Mesenchymal stem cell (in vitro differentiated cells and primary cell): ENCODE measurements around the gene RTN4RL2.

ENCODE experiments used
- DNase-seq: peaks from one replicate; pipeline ENCODE4 v3.0.0-alpha.2; 2013
- H2AFZ ChIP-seq: one replicate; pipeline ENCODE4 v1.6.1; 2013; ENCODE audit warnings: low read depth, mild to moderate bottlenecking, control low read depth, inconsistent platforms, low read length, moderate library complexity
- H2AK5ac ChIP-seq: 2 replicates; pipeline ENCODE4 v1.6.1; 2013; ENCODE audit warnings: low read length, moderate library complexity, mild to moderate bottlenecking, inconsistent platforms; ENCODE audit not compliant: severe bottlenecking
- H2BK120ac ChIP-seq: one replicate; pipeline ENCODE4 v1.6.1; 2013; ENCODE audit warnings: low read depth, mild to moderate bottlenecking, inconsistent platforms, low read length, moderate library complexity
- H2BK12ac ChIP-seq, 2 experiments: one replicate each; pipeline ENCODE4 v1.6.1; 2013; ENCODE audit warnings: inconsistent platforms in 2 of 2, low read length in 2 of 2, mild to moderate bottlenecking in 2 of 2, moderate library complexity in 2 of 2, control low read depth in 1 of 2
- H2BK15ac ChIP-seq: one replicate; pipeline ENCODE4 v1.6.1; 2013; ENCODE audit warnings: mild to moderate bottlenecking, low read depth, inconsistent platforms; ENCODE audit not compliant: poor library complexity, severe bottlenecking
- H2BK5ac ChIP-seq: 2 replicates; pipeline ENCODE4 v1.6.1; 2013; ENCODE audit warnings: low read depth, mild to moderate bottlenecking, low read length, control low read depth, inconsistent platforms; ENCODE audit not compliant: poor library complexity, severe bottlenecking
- H3K14ac ChIP-seq, 2 experiments: one replicate each; pipeline ENCODE4 v1.6.1; 2013; ENCODE audit warnings: inconsistent platforms in 2 of 2, low read length in 2 of 2, control low read depth in 1 of 2, mild to moderate bottlenecking in 1 of 2, moderate library complexity in 1 of 2
- H3K18ac ChIP-seq, 2 experiments: one replicate each; pipeline ENCODE4 v1.6.1; 2013; ENCODE audit warnings: inconsistent platforms in 2 of 2, low read length in 2 of 2, control low read depth in 1 of 2, low read depth in 1 of 2, mild to moderate bottlenecking in 1 of 2
- H3K23ac ChIP-seq, 2 experiments: one replicate each; pipeline ENCODE4 v1.6.1; 2013; ENCODE audit warnings: inconsistent platforms in 2 of 2, low read length in 2 of 2, mild to moderate bottlenecking in 2 of 2, moderate library complexity in 2 of 2, control low read depth in 1 of 2
- H3K27ac ChIP-seq: 2 replicates; pipeline ENCODE4 v1.5.1; 2013; ENCODE audit warnings: mild to moderate bottlenecking, moderate library complexity, low read length, control low read depth, inconsistent platforms; ENCODE audit not compliant: poor library complexity, severe bottlenecking
- H3K27me3 ChIP-seq, 2 experiments: 2 replicates each; pipeline versions ENCODE4 v1.6.1 to v1.7.0; 2013; ENCODE audit warnings: low read length in 2 of 2, mild to moderate bottlenecking in 2 of 2, moderate library complexity in 2 of 2, control low read depth in 1 of 2, inconsistent platforms in 1 of 2; ENCODE audit not compliant: control insufficient read depth in 1 of 2, insufficient read depth in 1 of 2
- H3K36me3 ChIP-seq, 2 experiments: 2 replicates each; pipeline versions ENCODE4 v1.6.1 to v1.7.0; 2013; ENCODE audit warnings: low read length in 2 of 2, control low read depth in 1 of 2, inconsistent platforms in 1 of 2, low read depth in 1 of 2, mild to moderate bottlenecking in 1 of 2; ENCODE audit not compliant: insufficient read depth in 2 of 2, control insufficient read depth in 1 of 2
- H3K4ac ChIP-seq, 2 experiments: one replicate each; pipeline ENCODE4 v1.6.1; 2013; ENCODE audit warnings: inconsistent platforms in 2 of 2, low read length in 2 of 2, mild to moderate bottlenecking in 2 of 2, moderate library complexity in 2 of 2, control low read depth in 1 of 2, low read depth in 1 of 2
- H3K4me1 ChIP-seq: 2 replicates; pipeline ENCODE4 v1.6.1; 2013; ENCODE audit warnings: low read depth, low read length, control low read depth; ENCODE audit not compliant: control insufficient read depth, insufficient read depth
- H3K4me2 ChIP-seq: 2 replicates; pipeline ENCODE4 v1.6.1; 2013; ENCODE audit warnings: low read length, mild to moderate bottlenecking, inconsistent platforms; ENCODE audit not compliant: poor library complexity, severe bottlenecking
- H3K4me3 ChIP-seq, 2 experiments: 2 replicates each; pipeline versions ENCODE4 v1.5.1 to v1.7.0; 2013; ENCODE audit warnings: low read length in 2 of 2, mild to moderate bottlenecking in 2 of 2, control low read depth in 1 of 2, low read depth in 1 of 2; ENCODE audit not compliant: insufficient read depth in 1 of 2
- H3K79me1 ChIP-seq: replicated peaks from 2 replicates; pipeline ENCODE4 v1.6.1; 2013; ENCODE audit warnings: mild to moderate bottlenecking, control low read depth, low read length, inconsistent platforms; ENCODE audit not compliant: poor library complexity, severe bottlenecking
- H3K9ac ChIP-seq: 2 replicates; pipeline ENCODE4 v1.7.0; 2013; ENCODE audit warnings: mild to moderate bottlenecking, low read length, moderate library complexity
- H3K9me3 ChIP-seq: 2 replicates; pipeline ENCODE4 v1.7.0; 2013; ENCODE audit warnings: mild to moderate bottlenecking, low read length; ENCODE audit not compliant: control insufficient read depth
- H4K8ac ChIP-seq: one replicate; pipeline ENCODE4 v1.6.1; 2013; ENCODE audit warnings: inconsistent platforms, mild to moderate bottlenecking, low read length, moderate library complexity
- H4K91ac ChIP-seq: one replicate; pipeline ENCODE4 v1.6.1; 2013; ENCODE audit warnings: mild to moderate bottlenecking, low read length, inconsistent platforms
- WGBS: methylation state at CpG from one replicate; pipeline ENCODE4 v1.1.7; 2013; ENCODE audit warnings: mixed read lengths; 5-methylcytosine and 5-hydroxymethylcytosine counted together

The RTN4RL2 gene

GRCh38 chr11:57508341-57509170 lies 48.2 kb downstream of the RTN4RL2 start:
- WGBS: 93% methylated on average over 7 of the region's 7 CpGs
- no peaks in the 10 kb centered on the region for H3K79me1 ChIP-seq
- no peak overlapping the region for H3K4me2 ChIP-seq
- H3K27ac ChIP-seq: no peak overlapping the region
- no peak overlapping the region for H3K4me3 ChIP-seq
- H4K8ac ChIP-seq: no peak overlapping the region
- no peak overlapping the region for H3K9ac ChIP-seq
- DNase-seq: no peak
- no peak overlapping the region for H3K4ac ChIP-seq
- H3K23ac ChIP-seq: no peak overlapping the region
- H3K18ac ChIP-seq: no peak overlapping the region
- H2BK15ac ChIP-seq: no peak overlapping the region
- H3K36me3 ChIP-seq: peaks cover 0 to 10% of the 10 kb centered on the region in 2 experiments
- H2BK12ac ChIP-seq: no peak overlapping the region
- no peak overlapping the region for H2AK5ac ChIP-seq
- no peak overlapping the region for H2AFZ ChIP-seq
- H3K14ac ChIP-seq: no peak overlapping the region
- H3K9me3 ChIP-seq: no peaks in the 10 kb centered on the region
- H2BK120ac ChIP-seq: no peak overlapping the region
- no peaks in the 10 kb centered on the region for H3K27me3 ChIP-seq
- no peak overlapping the region for H4K91ac ChIP-seq
- H2BK5ac ChIP-seq: no peak overlapping the region
- no peaks in the 10 kb centered on the region for H3K4me1 ChIP-seq

DNA sequence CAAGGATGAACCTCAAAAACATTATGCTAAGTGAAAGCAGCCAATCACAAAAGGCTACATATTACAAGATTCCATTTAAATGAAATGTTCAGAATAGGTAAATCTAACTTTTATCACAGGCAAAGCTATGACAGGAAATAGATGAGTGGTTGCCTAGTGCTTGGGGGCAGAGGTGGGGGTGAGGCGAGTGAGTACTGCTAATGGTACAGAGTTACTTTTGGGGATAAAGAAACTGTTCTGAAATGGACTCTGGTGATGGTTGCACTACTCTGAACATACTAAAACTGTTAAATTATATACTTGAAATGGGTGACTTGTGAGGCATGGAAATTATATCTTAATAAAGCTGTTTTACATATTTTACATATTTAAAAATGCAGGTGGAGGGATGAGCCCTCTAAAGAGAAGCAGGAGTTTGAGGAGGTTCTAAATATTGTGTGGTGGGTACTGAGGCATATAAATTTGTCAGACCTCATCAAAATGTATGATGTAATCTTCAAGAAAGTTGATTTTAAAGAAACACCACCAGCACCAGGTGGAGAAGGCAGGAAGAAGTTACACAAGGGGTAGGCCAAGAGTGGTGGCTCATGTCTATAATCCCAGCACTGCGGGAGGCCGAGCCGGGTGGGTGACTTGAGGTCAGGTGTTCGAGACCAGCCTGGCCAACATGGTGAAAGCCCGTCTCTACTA lies 51.6 kb downstream of the RTN4RL2 start:
- H3K4ac ChIP-seq: no peak overlapping the region
- DNase-seq: no peak
- no peak overlapping the region for H4K8ac ChIP-seq
- H3K27ac ChIP-seq: no peak overlapping the region
- peaks cover 14% of the 10 kb centered on the region for H3K4me1 ChIP-seq
- WGBS: 93% methylated on average over 6 of the region's 6 CpGs
- H2BK120ac ChIP-seq: no peak overlapping the region
- H3K14ac ChIP-seq: no peak overlapping the region
- H3K9ac ChIP-seq: no peak overlapping the region
- H3K4me3 ChIP-seq: no peak overlapping the region
- no peak overlapping the region for H3K4me2 ChIP-seq
- H3K9me3 ChIP-seq: no peaks in the 10 kb centered on the region
- no peak overlapping the region for H3K23ac ChIP-seq
- H2AK5ac ChIP-seq: no peak overlapping the region
- no peaks in the 10 kb centered on the region for H3K27me3 ChIP-seq
- H2BK5ac ChIP-seq: no peak overlapping the region
- no peak overlapping the region for H2BK12ac ChIP-seq
- H3K36me3 ChIP-seq: no peaks in the 10 kb centered on the region
- H3K18ac ChIP-seq: no peak overlapping the region
- H3K79me1 ChIP-seq: no peaks in the 10 kb centered on the region
- H4K91ac ChIP-seq: no peak overlapping the region
- no peak overlapping the region for H2AFZ ChIP-seq
- no peak overlapping the region for H2BK15ac ChIP-seq

DNA sequence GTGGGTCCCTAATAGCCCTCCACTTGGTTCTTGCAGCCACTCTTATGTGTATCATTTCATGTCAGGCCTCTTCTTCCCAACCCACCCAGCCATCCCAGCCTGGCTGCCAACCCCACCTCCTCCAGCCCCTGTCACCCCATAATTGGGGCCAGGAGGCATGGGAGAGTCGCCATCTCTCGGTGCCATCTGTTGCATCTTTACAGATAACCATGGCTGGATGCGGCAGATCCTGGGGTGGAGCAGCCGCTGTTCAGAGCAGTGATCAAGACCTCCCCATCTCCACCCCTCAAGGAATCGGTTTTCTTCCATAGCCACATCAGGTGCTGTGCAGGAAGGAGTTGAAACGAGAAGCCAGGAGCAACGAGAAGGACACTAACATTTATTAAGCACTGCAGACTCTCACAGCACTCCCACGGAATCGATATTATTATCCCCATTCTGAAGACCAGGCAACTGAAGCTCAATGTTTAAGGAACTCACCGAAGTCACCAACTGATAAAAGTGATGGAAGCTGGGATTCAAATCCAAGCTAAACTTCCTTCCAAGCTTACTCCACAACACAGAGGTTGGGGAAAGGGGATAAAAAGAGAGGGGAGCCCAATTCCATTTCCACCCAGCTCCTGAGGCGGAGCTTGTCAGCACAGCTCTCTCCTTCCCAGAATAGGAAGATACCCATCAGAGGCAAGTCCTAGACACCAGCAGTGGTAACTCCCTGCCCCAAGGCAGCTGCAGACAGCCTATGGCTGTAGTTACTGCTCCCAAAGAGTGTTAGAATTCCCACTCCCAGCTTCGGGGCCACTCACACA lies 52.5 kb downstream of the RTN4RL2 start:
- Histone ChIP-seq H3K4me1 (peaks cover 14% of the 10 kb centered on the region), H3K36me3 (no peaks in the 10 kb centered on the region), H3K4ac (no peak overlapping the region), H3K4me2 (no peak overlapping the region), H2AK5ac (no peak overlapping the region), H4K8ac (no peak overlapping the region), H3K27me3 (no peaks in the 10 kb centered on the region), H2BK15ac (no peak overlapping the region), H2BK5ac (no peak overlapping the region), H3K27ac (no peak overlapping the region), H2BK120ac (no peak overlapping the region), H4K91ac (no peak overlapping the region), H3K79me1 (no peaks in the 10 kb centered on the region), H2BK12ac (no peak overlapping the region), H3K9me3 (no peaks in the 10 kb centered on the region), H3K18ac (no peak overlapping the region), H3K4me3 (no peak overlapping the region), H2AFZ (no peak overlapping the region), H3K9ac (no peak overlapping the region), H3K23ac (no peak overlapping the region), H3K14ac (no peak overlapping the region)
- 93% methylated on average over 12 of the region's 12 CpGs for WGBS
- no peak for DNase-seq

GRCh38 chr11:57513452-57513795 lies 53.1 kb downstream of the RTN4RL2 start:
- Histone ChIP-seq H3K79me1 (no peaks in the 10 kb centered on the region), H2AK5ac (no peak overlapping the region), H3K27me3 (no peaks in the 10 kb centered on the region), H3K4me3 (peak overlapping the region in 1 of 2 experiments; percentile 84), H3K36me3 (no peaks in the 10 kb centered on the region), H3K4me2 (no peak overlapping the region), H3K9ac (no peak overlapping the region), H2BK5ac (no peak overlapping the region), H3K4ac (no peak overlapping the region), H3K9me3 (no peaks in the 10 kb centered on the region), H3K4me1 (peaks cover 14% of the 10 kb centered on the region), H2AFZ (no peak overlapping the region), H3K27ac (no peak overlapping the region), H3K23ac (no peak overlapping the region), H4K8ac (no peak overlapping the region), H4K91ac (no peak overlapping the region), H2BK120ac (no peak overlapping the region), H2BK15ac (no peak overlapping the region), H2BK12ac (no peak overlapping the region), H3K18ac (no peak overlapping the region), H3K14ac (no peak overlapping the region)
- WGBS: 56% methylated on average over 1 of the region's 1 CpG
- no peak for DNase-seq
